Esophagus squamous epithelium (tissue), 5 donors: ENCODE measurements around the gene LINC00237. TPM values are rescaled to one million over a fixed set of nuclear protein-coding genes. Genes with fewer than 3 reads are reported as not detected.

Experiments
- DNase-seq: peaks from one replicate; lab custom pipeline; 2025; lab: John Stamatoyannopoulos, UW
- H3K27ac ChIP-seq, 4 donors: fragments of 200-600 bp; sonication (generic); one replicate each; pipeline ENCODE4 v1.5.1; 2016 to 2019; ENCODE audit warnings: mild to moderate bottlenecking in 1 of 4
- H3K27me3 ChIP-seq, 4 donors: fragments of 200-600 bp; sonication (generic); 1 replicate in 3 of 4; 2 replicates in 1 of 4; pipeline versions ENCODE4 v1.5.1 to v1.6.0; 2017 to 2021; ENCODE audit warnings: antibody characterized with exemption in 1 of 4
- H3K36me3 ChIP-seq, 3 donors: fragments of 200-600 bp; sonication (generic); one replicate each; pipeline ENCODE4 v1.5.1; 2016 to 2019
- H3K4me1 ChIP-seq, 3 donors: fragments of 200-600 bp; sonication (generic); one replicate each; pipeline ENCODE4 v1.5.1; 2017 to 2019
- H3K4me3 ChIP-seq, 4 donors: fragments of 200-600 bp; sonication (generic); 1 replicate in 3 of 4; 2 replicates in 1 of 4; pipeline ENCODE4 v1.5.1; 2016 to 2019; ENCODE audit warnings: mild to moderate bottlenecking in 2 of 4, moderate library complexity in 1 of 4
- H3K9me3 ChIP-seq, 3 donors: fragments of 200-600 bp; sonication (generic); one replicate each; pipeline ENCODE4 v1.5.1; 2016 to 2019
- POLR2A ChIP-seq, 4 donors: fragments of 450-650 bp; IDR thresholded peaks; one replicate each; pipeline ENCODE4 v1.6.1; 2017; ENCODE audit warnings: antibody characterized with exemption in 4 of 4, mild to moderate bottlenecking in 4 of 4, moderate library complexity in 3 of 4
- WGBS, 2 donors: methylation state at CpG; one replicate each; pipeline ENCODE4 v1.1.5; 2018; 5-methylcytosine and 5-hydroxymethylcytosine counted together
- intact Hi-C: fragments of 100-400 bp; cut with DNase I; formaldehyde crosslinking; loops from one replicate; pipeline ENCODE4 v1.15.0; 2022
- total RNA-seq, 4 donors: library from RNA; depleted of rRNA; stranded (reverse); fragments of >200 nt; gene quantifications; one replicate each; pipeline ENCODE4 v1.1.0, GENCODE V29; 2016
- TF ChIP-seq, protein P1 (sequence below), 6 experiments: fragments of 450-650 bp in 4 of 6; fragments of 200-600 bp in 2 of 6; sonication (generic) in 2 of 6; IDR thresholded peaks; one replicate each; pipeline ENCODE4 v1.5.1; 2016 to 2019; ENCODE audit warnings: antibody characterized with exemption in 6 of 6, mild to moderate bottlenecking in 4 of 6, moderate library complexity in 4 of 6
- donor health status: DM: yes; HTN: yes; CAD: no.

Gene LINC00237
- total RNA-seq, 4 donors from 2014 or later = not detected

DNA sequence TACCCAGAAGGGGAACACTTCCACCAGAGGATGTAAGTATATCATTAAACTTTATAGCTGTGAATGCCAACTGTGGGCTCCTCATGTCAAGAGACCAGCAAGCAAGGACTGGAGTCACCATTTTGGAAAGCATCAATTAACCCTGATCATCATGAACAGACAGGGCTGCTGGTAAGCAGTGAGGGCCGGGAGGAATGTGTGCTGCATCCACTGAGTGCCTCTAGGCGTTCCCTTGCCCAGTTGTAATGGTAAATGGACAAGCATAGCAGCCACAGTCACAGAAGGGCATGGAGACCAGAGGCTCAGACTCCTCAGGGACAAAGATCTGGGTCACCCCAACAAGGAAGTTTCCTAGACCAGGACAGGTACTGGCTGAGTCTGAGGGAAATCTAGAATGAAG lies 23.6 kb downstream of the LINC00237 start:
- no peaks in the 10 kb centered on the region for H3K4me1 ChIP-seq
- 31 to 51% methylated on average over 2 of the region's 2 CpGs for WGBS, 2 donors
- DNase-seq = no peak
- no peak overlapping the region for H3K27ac ChIP-seq
- no peaks in the 10 kb centered on the region for H3K36me3 ChIP-seq
- TF ChIP-seq POLR2A (IDR thresholded peaks at IDR 0.05) = no peak
- TF ChIP-seq, protein P1, sequence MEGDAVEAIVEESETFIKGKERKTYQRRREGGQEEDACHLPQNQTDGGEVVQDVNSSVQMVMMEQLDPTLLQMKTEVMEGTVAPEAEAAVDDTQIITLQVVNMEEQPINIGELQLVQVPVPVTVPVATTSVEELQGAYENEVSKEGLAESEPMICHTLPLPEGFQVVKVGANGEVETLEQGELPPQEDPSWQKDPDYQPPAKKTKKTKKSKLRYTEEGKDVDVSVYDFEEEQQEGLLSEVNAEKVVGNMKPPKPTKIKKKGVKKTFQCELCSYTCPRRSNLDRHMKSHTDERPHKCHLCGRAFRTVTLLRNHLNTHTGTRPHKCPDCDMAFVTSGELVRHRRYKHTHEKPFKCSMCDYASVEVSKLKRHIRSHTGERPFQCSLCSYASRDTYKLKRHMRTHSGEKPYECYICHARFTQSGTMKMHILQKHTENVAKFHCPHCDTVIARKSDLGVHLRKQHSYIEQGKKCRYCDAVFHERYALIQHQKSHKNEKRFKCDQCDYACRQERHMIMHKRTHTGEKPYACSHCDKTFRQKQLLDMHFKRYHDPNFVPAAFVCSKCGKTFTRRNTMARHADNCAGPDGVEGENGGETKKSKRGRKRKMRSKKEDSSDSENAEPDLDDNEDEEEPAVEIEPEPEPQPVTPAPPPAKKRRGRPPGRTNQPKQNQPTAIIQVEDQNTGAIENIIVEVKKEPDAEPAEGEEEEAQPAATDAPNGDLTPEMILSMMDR (IDR thresholded peaks at IDR 0.05) = no peak
- no peak overlapping the region for H3K4me3 ChIP-seq
- peaks cover 0 to 69% (median 0%) of the 10 kb centered on the region in 4 donors for H3K27me3 ChIP-seq
- no peaks in the 10 kb centered on the region for H3K9me3 ChIP-seq
- intact Hi-C loops = no loop called here

DNA sequence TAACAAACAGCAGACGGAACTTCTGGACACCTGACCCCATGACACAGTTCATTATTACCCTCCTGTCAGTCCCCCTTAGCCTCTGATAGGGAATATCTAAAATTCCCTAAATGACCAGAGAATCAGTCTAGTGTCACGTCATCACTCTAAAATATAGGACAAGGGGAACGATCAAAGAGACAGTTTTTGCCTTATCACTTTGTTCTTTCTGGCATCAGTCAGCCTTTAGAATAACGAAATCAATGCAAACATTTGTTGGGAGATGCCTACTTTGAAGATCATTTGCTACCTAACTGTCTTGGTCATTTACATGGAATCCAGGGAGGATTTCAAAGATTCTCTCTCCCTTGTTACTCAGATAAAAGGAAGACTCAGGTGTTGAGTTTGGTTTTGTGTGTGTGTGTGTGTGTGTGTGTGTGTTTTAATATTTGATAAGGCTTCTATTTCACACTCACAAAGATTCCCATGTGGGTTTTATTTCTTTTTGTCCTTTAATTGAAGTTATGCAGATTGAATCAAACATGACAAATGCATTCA lies 28.3 kb downstream of the LINC00237 start:
- Histone ChIP-seq H3K27me3 (peaks cover 0 to 40% (median 0%) of the 10 kb centered on the region in 4 donors), H3K36me3 (no peaks in the 10 kb centered on the region), H3K4me1 (no peaks in the 10 kb centered on the region), H3K9me3 (no peaks in the 10 kb centered on the region), H3K4me3 (no peak overlapping the region), H3K27ac (no peak overlapping the region)
- WGBS, 2 donors = 50 to 58% methylated on average over 4 of the region's 4 CpGs
- TF ChIP-seq, protein P1 (IDR thresholded peaks at IDR 0.05) = no peak
- TF ChIP-seq POLR2A (IDR thresholded peaks at IDR 0.05) = no peak
- intact Hi-C loops = no loop called here
- DNase-seq = no peak

DNA sequence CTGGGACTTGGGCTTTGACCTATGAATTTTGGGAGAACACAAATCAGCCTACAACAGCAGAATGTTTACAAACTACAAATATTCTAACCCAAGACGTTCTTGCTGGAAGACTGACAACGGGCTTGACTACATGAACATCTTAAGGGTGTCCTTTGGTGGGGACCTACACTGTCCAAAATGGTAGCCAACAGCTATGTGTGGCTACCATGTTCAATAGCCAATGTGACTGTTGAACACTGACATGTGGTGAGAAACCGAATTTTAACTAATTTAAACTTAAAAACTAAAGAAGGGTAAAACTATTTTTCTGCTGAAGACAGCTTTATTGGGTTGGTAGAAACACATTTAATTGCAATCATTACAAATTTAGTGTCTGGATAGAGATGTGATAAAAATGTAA lies 30.1 kb downstream of the LINC00237 start:
- Histone ChIP-seq H3K27me3 (peaks cover 0 to 32% (median 0%) of the 10 kb centered on the region in 4 donors), H3K27ac (no peak overlapping the region), H3K9me3 (no peaks in the 10 kb centered on the region), H3K4me3 (no peak overlapping the region), H3K4me1 (no peaks in the 10 kb centered on the region), H3K36me3 (no peaks in the 10 kb centered on the region)
- 77 to 78% methylated on average over 3 of the region's 3 CpGs for WGBS, 2 donors
- DNase-seq = no peak
- no peak for TF ChIP-seq POLR2A (IDR thresholded peaks at IDR 0.05)
- TF ChIP-seq, protein P1 (IDR thresholded peaks at IDR 0.05) = no peak
- intact Hi-C loops = no loop called here

DNA sequence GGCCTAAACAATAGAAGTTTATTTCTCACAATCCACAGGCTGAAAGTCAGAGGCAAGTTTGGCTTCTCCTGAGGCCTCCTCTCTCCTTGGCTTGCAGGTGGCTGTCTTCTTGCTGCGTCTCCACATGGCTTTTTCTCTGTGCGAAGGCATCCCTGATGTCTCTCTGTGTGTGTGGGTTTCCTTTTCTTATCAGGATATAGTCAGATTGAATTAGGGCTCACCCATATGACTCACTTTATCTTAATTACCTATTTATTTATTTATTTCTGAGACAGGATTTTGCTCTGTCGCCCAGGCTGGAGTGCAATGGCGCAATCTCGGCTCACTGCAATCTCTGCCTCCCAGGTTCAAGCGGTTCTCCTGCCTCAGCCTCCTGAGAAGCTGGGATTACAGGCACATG lies 30.7 kb downstream of the LINC00237 start:
- WGBS, 2 donors = 85 to 96% methylated on average over 2 to 6 of the region's 6 CpGs
- H3K4me1 ChIP-seq = no peaks in the 10 kb centered on the region
- no peak overlapping the region for H3K27ac ChIP-seq
- H3K4me3 ChIP-seq = no peak overlapping the region
- TF ChIP-seq, protein P1 (IDR thresholded peaks at IDR 0.05) = no peak
- no peak for TF ChIP-seq POLR2A (IDR thresholded peaks at IDR 0.05)
- H3K36me3 ChIP-seq = no peaks in the 10 kb centered on the region
- DNase-seq = no peak
- peaks cover 0 to 26% (median 0%) of the 10 kb centered on the region in 4 donors for H3K27me3 ChIP-seq
- H3K9me3 ChIP-seq = no peaks in the 10 kb centered on the region
- intact Hi-C loops = no loop called here

GRCh38 chr20:21074605-21075336 lies 31.4 kb downstream of the LINC00237 start:
- Histone ChIP-seq H3K4me1 (no peaks in the 10 kb centered on the region), H3K4me3 (no peak overlapping the region), H3K27ac (no peak overlapping the region), H3K27me3 (peaks cover 0 to 24% (median 0%) of the 10 kb centered on the region in 4 donors), H3K36me3 (no peaks in the 10 kb centered on the region), H3K9me3 (no peaks in the 10 kb centered on the region)
- intact Hi-C loops = no loop called here
- DNase-seq = no peak
- WGBS, 2 donors = 68 to 71% methylated on average over 12 of the region's 12 CpGs
- TF ChIP-seq POLR2A (IDR thresholded peaks at IDR 0.05) = no peak
- TF ChIP-seq, protein P1 (IDR thresholded peaks at IDR 0.05) = no peak
